OCI-LY7 (cell line): ENCODE results near the gene NPY4R2.
"Not testable (repeated sequence)": the region's sequence is repeated elsewhere in the genome, so short reads cannot be mapped to it uniquely, and the experiment has no call there.

Source experiments
- CTCF ChIP-seq: fragments of 200-600 bp; sonication (generic); conservative IDR thresholded peaks from 2 replicates; pipeline ENCODE4 v1.5.1; 2014; ENCODE audit warnings: mild to moderate bottlenecking, antibody characterized with exemption, low read length, moderate library complexity, mixed read lengths
- EZH2phosphoT487 ChIP-seq: fragments of 200-600 bp; sonication (generic); IDR thresholded peaks from 2 replicates; pipeline ENCODE4 v1.6.1; 2018; ENCODE audit warnings: low read depth, borderline replicate concordance, mild to moderate bottlenecking, mixed run types, antibody characterized with exemption, low read length, moderate library complexity, mixed read lengths

- not testable (repeated sequence) for TF ChIP-seq CTCF, EZH2phosphoT487
These were observed 8.0 kb upstream of the NPY4R2 start for GRCh38 chr10:47910486-47910885.
